ENCODE measurements around the gene LYPD6B. TPM values are rescaled to one million over a fixed set of nuclear protein-coding genes. Genes with fewer than 3 reads are reported as not detected.

LYPD6B gene
- total RNA-seq, 1 donor from 2014 or later, result 1.2 TPM

- Mint-ChIP-seq H3K4me3 (ENCODE audit: unreplicated experiment) (no peak overlapping the region), H3K27me3 (ENCODE audit: low read depth) (no peaks in the 10 kb centered on the region), H3K27ac (ENCODE audit: unreplicated experiment) (no peak overlapping the region), H3K4me1 (ENCODE audit: low read depth) (no peaks in the 10 kb centered on the region), H3K9me3 (ENCODE audit: low read depth) (no peaks in the 10 kb centered on the region), H3K36me3 (ENCODE audit: low read depth) (no peaks in the 10 kb centered on the region)
- TF ChIP-seq CTCF (IDR thresholded peaks at IDR 0.05), result no peak
- no peak for DNase-seq (ENCODE audit: low spot score)
Observed at GRCh38 chr2:149180226-149180875, 141.9 kb downstream of the LYPD6B start.

DNA sequence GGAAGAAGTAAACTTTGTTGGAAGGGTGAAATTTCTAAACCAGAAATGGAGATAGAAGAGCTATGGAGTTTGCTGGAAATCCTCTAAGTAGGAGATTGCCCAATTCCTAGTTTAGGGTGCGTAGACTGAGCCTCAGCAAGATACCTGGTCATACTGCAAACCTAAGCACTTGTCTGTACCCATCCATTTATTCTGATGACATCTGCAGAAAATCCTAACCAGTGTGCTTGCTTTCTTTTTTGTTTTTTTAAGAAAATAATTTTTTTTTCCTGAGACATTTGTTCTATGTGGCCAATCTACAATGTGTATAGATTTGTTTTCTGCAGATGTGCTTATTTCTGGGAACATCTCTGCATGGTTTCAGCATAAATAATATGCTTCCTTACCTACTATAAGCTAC lies 144.7 kb downstream of the LYPD6B start:
- no peak for DNase-seq (ENCODE audit: low spot score)
- no peak for TF ChIP-seq CTCF (IDR thresholded peaks at IDR 0.05)
- no peak overlapping the region for H3K27ac Mint-ChIP-seq (ENCODE audit: unreplicated experiment)
- H3K4me1 Mint-ChIP-seq (ENCODE audit: low read depth), result no peaks in the 10 kb centered on the region
- H3K27me3 Mint-ChIP-seq (ENCODE audit: low read depth), result no peaks in the 10 kb centered on the region
- no peaks in the 10 kb centered on the region for H3K36me3 Mint-ChIP-seq (ENCODE audit: low read depth)
- no peaks in the 10 kb centered on the region for H3K9me3 Mint-ChIP-seq (ENCODE audit: low read depth)
- no peak overlapping the region for H3K4me3 Mint-ChIP-seq (ENCODE audit: unreplicated experiment)

DNA sequence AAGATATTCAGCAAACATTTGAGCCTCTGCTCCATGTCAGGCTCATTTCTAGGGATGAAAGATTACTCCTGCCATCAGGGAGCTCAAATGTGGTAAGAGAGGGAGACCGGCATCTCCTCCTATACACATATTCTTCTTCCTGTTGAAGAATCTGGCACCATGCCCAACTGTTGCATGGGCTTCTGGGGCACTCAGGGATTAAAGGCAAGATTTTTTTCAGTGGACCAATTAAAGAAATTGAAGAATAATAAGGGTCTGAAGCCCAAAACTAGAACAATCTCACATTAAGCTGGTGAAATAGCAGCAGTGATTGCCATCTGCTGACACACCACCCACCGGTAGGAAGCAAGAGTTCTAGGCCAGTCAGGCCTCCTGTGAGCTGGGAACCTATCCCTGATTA lies 146.5 kb downstream of the LYPD6B start:
- TF ChIP-seq CTCF (IDR thresholded peaks at IDR 0.05), result no peak
- Mint-ChIP-seq H3K27ac (ENCODE audit: unreplicated experiment) (no peak overlapping the region), H3K27me3 (ENCODE audit: low read depth) (no peaks in the 10 kb centered on the region), H3K4me3 (ENCODE audit: unreplicated experiment) (no peak overlapping the region), H3K36me3 (ENCODE audit: low read depth) (no peaks in the 10 kb centered on the region), H3K4me1 (ENCODE audit: low read depth) (no peaks in the 10 kb centered on the region), H3K9me3 (ENCODE audit: low read depth) (no peaks in the 10 kb centered on the region)
- DNase-seq (ENCODE audit: low spot score), result no peak

DNA sequence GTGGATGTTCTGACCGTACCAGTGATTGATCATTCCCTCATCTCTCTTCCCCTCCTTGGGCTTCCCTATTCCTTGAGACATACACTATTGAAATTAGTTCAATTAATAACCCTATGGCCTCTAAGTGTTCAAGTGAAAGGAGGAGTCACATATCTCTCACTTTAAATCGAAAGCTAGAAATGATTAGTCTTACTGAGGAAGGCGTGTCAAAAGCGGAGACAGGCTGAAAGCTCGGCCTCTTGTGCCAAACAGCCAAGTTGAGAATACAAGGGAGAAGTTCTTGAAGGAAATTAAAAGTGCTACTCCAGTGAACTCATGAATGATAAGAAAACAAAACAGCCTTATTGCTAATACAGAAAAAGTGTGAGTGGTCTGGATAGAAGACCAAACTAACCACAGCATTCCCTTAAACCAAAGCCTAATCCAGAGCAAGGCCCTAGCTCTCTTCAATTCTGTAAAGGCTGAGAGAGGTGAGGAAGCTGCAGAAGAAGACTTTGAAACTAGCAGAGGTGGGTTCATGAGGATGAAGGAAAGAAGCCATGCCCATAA lies 147.5 kb downstream of the LYPD6B start:
- no peaks in the 10 kb centered on the region for H3K36me3 Mint-ChIP-seq (ENCODE audit: low read depth)
- H3K9me3 Mint-ChIP-seq (ENCODE audit: low read depth), result no peaks in the 10 kb centered on the region
- no peak for DNase-seq (ENCODE audit: low spot score)
- H3K27me3 Mint-ChIP-seq (ENCODE audit: low read depth), result no peaks in the 10 kb centered on the region
- no peak overlapping the region for H3K4me3 Mint-ChIP-seq (ENCODE audit: unreplicated experiment)
- no peak overlapping the region for H3K27ac Mint-ChIP-seq (ENCODE audit: unreplicated experiment)
- no peak for TF ChIP-seq CTCF (IDR thresholded peaks at IDR 0.05)
- no peaks in the 10 kb centered on the region for H3K4me1 Mint-ChIP-seq (ENCODE audit: low read depth)

DNA sequence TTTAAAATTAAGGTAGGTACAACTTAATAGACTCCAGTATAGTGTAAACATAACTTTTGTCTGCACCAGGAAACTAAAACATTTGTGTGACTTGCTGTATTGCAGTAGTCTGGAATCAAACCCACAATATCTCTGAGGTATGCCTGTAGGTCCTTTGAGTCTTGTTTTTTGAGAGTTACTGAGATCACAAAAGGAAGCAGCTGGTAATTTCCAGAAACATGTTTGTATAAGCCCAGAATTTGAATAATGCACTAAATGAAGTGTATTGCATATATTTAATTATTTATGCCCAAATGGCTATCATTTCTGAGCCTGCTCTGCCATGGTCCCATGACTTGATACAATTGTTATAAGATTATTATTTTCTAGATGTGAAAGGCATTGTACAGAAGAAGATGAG lies 148.6 kb downstream of the LYPD6B start:
- H3K4me1 Mint-ChIP-seq (ENCODE audit: low read depth), result no peaks in the 10 kb centered on the region

More for the DNA sequence above, 148.6 kb downstream of the LYPD6B start:
- no peak for DNase-seq (ENCODE audit: low spot score)
- no peak for TF ChIP-seq CTCF (IDR thresholded peaks at IDR 0.05)
- Mint-ChIP-seq H3K27me3 (ENCODE audit: low read depth) (no peaks in the 10 kb centered on the region), H3K27ac (ENCODE audit: unreplicated experiment) (no peak overlapping the region), H3K4me3 (ENCODE audit: unreplicated experiment) (no peak overlapping the region), H3K36me3 (ENCODE audit: low read depth) (no peaks in the 10 kb centered on the region), H3K9me3 (ENCODE audit: low read depth) (no peaks in the 10 kb centered on the region)
